Loucy (cell line): Measurements from ENCODE around the gene ARSI.

Source experiments
- CTCF ChIP-seq: fragments of 200-600 bp; sonication (generic); conservative IDR thresholded peaks from 2 replicates; pipeline ENCODE4 v1.5.1; 2014; ENCODE audit warnings: mild to moderate bottlenecking, antibody characterized with exemption, low read length
- EZH2phosphoT487 ChIP-seq: fragments of 200-600 bp; IDR thresholded peaks from 2 replicates; pipeline ENCODE4 v1.6.1; 2018; ENCODE audit warnings: antibody characterized with exemption, mild to moderate bottlenecking, moderate library complexity, borderline replicate concordance

- TF ChIP-seq CTCF (no peak), EZH2phosphoT487 (no peak)
Measured at GRCh38 chr5:150283904-150284303, 18.8 kb downstream of the ARSI start.
